HG03457 (cell line): ENCODE measurements around the gene ADAMTS6.

Experiments
- ATAC-seq: cut with Tn5 transposase; IDR thresholded peaks from one replicate; pipeline ENCODE4 v1.9.1; 2021; ENCODE audit warnings: moderate number of reproducible peaks; ENCODE audit not compliant: unreplicated experiment

ADAMTS6 gene

DNA sequence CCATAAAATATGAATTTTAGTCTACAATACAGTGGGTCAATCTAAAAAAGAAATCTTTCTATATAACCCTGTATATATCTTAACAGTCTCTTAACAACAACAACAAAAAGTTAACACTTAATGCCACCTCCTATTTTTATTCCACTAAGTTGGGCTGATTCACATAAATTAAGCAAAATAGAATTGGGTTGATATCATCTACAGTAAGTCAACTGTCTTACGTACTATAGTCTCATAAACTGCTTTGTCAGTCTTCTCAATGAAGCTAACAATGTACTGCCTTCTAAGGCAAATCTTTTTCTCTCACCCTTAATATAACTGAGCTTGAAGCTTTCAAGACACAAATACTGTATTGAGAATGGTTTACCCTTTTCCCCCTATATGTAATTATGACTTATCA, 185.7 kb downstream of the ADAMTS6 start:
- no peak for ATAC-seq

DNA sequence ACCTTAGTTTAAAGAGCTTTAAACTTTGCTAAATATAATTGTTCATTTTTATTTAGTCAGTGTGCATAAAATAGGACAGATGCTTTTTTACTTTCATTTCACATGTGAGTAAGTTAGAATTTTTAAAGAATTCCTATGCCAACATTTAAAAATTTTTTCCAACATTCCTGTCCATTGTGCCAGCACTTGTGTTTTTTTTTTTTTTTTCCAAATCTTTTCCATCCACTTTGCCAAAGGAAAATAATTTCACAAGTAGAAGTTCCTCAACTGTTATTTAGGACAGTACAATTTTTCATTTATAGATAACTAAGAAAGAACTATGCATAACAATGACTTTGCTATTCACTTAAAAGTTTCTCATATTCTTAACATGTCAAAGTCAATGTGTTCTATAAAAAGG, 189.5 kb downstream of the ADAMTS6 start:
- ATAC-seq: no peak

DNA sequence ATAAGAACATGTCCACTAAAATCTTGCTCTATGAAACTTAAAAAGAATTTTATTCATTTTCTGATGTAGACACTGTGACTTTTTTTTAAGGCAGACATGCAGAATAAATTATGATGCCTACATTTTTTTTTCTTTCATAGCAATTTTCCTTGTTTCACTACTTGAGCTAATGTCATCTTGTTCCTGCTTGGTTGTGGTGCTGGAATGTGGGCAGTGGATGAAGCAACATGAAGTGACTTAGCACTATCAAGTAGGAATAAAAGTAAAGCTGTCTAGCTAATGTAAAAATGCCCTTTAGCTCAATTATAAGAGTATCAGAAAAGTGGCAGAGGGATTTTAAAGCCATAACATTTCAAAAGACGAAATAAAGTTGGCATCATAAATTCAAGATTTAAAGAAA, 191.0 kb downstream of the ADAMTS6 start:
- no peak for ATAC-seq

DNA sequence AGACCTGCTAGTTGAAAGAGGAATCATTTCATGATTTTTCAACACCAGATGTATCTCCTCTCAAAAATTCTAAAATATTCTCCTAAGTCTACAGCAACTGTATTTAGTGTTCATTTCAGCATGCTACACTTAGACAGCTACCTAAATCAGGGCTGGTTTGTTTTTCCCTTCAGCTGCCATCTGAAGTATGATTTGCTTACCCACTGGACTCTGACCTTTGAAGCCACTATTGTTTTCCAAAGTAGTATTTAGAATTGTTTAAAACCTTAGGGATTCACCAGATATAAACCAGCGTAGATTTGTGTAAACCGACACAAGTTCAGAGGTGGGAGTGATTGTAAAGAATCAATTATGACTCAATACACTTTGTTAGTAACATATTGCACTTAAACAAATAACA, 193.1 kb downstream of the ADAMTS6 start:
- ATAC-seq: no peak

DNA sequence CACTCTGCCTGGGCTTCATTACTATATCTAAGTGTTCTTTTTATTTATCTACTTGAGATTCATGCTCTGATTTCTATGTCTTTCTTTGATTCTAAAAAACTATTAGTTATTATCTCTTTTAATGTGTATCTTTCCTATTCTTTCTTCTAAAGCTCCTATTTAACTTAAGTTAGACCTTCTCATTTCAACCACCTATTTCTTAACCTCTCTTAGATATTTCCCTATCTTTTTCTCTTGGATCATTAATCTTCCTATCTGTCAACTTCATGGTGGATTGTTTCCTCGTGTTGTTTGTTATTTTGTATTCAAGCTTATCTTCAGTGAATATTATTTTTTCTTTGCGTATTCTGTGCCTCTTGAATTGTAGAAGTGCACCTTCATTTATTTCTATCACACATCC, 202.1 kb downstream of the ADAMTS6 start:
- no peak for ATAC-seq

DNA sequence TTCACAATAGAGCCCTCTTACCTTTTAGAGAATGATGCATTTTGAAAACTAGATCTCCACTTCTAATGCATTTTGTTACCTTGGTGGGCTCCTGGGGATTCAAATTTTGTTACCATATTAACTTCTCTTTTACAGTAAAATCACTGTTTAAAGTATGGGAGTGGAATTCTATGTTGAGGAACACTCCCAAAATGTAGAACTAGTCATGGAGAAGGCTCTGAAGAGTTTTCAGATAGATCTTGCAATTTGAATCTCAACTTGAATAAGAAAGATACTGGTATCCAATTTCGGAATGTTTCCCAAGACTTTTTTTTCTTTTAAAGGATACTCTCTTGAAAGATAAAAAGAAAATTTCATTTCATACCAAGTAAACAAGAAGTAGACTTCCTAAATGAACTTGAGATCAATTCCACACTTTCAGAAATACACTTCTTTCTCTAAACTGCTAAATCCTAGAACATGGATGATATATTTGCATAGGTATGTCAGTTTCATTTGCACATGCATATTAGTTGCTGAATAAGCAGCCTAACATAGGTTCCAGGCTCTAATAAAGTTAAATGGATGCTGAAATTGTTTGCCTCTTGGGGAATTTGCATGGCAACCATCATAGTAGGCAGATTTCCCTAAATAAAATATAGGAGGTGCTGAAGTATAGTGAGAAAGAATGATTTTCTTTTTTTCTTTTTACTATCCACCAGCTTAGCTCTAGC, 205.4 kb downstream of the ADAMTS6 start:
- no peak for ATAC-seq

DNA sequence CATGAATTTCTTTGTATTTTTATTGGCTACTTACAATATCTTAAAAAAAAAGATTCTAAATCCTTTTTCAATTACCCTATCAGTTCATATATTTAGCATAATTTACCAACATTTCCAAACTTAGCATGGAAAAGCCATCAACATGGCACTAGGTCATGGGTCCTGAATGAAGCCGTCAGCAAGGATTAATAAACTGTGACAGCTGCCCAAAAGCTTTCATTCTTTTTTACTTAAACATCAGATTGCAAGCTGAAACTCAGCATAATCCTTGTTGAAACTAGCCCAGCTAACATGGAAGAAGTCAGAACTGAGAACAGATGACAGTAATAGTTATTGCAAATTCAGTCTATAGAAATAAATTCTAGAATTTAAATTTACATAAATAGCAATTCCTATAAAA, 209.8 kb downstream of the ADAMTS6 start:
- no peak for ATAC-seq

DNA sequence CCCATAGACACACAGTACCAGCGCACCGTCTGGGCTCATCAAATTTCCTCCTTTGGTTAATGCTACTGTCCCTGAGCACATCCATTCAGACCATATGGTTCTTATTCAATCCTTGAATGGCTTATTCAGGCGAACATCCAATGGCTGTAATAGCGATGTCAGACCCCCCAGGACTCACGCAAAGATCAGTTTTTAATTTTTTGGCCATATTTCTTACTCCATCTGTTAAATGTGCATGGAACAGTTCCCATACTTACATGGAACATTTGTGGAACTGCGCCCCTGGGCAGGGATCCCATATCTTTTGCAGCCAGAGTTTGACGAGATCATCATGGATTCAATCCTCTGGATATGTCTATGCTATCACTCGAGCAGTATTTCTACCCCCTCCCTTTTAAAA, 213.2 kb downstream of the ADAMTS6 start:
- ATAC-seq: no peak

DNA sequence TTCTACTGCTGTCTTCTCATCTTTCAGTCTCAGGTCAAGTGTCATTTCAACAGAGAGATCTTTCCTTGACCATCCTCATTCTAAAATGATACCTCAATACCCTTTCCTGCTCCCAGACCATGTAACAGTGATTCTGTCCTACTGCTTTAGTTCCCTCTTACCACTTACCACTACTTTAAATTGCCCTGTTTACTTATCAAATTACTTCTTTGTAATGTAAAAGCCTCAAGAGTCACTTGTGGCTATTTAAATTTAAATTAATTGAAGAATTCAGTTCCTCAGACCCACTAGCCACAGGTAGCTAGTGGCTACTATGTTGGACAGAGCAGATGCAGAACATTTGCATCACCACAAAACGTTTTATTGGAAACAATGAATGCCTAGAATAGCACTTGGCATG, 217.3 kb downstream of the ADAMTS6 start:
- no peak for ATAC-seq

DNA sequence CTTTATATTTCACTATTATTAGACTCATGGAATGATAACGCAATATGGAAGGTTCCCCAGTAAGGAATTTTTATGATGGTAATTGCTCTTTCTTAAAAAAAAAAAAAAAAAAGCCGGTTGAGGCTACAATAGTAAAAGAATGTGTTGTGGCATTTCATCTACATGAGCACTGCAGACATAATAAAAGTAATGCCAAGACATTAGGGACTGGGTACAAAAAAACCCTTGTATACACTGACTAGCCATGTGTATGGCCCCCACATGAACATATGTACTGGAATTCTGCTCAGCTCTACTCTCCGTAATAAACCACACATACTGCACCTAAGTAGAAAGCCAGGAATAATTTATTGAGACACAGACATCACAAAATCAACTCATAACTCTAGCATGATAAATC, 218.4 kb downstream of the ADAMTS6 start:
- ATAC-seq: no peak

DNA sequence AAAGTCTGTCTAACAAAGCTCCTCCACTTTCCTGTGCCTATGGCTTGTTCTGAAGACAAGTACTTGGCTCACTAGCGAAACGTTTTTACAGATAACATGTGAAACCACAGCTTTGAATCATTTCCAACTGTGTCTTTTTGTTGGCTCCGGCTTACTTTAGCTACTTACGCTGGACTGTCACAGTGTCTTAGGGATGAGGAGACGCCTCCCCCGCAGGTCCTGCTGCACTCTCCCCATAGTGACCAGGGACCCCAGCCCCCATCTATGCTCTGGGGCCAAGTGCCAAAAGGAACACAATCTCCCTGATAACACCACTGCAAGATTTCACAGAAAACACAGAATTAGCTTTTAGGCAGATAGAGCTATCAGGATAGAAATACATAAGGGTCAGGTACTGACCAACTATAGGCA, 219.1 kb downstream of the ADAMTS6 start:
- ATAC-seq: no peak

DNA sequence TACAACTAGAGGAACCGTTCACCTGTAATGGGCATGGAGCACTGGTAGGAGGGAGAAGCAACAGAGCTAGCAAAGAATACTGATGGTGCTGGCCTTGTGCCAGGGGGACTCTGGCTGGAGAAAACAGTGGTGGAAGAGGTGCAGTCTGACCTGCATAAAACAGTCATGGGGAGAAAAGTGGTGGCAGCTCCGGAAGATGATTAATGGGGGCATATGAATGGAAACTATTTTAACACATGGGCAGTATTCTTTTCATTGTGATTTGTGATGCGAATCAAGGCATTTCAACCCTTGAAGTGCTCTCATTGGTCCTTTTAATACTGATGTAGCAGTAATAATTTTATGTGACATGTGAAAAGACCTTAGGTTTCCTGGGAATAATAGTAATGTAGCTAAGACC, 219.6 kb downstream of the ADAMTS6 start:
- no peak for ATAC-seq

DNA sequence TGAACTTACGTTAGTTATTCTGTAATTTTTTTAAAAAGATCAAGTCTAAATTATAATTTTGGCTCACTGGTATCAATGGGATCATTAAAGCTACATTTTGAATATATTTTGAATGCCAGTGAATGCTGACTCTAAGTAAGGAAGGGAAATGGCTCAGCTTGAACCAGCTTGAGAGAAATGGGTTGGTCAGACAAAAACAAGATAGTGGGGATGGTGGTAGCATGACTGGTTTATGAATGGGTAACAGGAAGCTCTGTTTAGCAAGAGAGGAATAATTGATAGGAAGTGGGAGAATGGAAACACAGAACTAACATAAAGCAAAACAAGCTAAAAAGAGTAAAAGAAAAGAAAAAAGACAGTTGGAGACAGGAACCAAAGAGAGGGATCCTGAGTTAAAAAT, 220.2 kb downstream of the ADAMTS6 start:
- ATAC-seq: no peak

DNA sequence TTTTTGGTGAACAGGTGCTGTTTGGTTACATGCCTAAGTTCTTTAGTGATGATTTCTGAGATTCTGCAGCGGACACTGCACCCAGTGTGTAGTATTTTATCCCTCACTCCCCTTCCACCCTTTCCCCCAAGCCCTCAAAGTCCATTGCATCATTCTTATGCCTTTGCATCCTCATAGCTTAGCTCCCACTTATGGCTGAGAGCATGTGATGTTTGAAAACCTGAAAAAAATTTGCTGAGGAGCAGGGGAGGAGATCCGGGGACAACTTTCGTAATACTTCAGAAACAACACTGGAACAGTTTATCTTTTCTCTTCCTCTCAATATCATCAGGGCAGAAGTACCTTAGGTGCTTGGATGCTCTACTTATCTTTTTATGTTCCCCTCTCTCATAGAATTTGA, 226.4 kb downstream of the ADAMTS6 start:
- no peak for ATAC-seq

DNA sequence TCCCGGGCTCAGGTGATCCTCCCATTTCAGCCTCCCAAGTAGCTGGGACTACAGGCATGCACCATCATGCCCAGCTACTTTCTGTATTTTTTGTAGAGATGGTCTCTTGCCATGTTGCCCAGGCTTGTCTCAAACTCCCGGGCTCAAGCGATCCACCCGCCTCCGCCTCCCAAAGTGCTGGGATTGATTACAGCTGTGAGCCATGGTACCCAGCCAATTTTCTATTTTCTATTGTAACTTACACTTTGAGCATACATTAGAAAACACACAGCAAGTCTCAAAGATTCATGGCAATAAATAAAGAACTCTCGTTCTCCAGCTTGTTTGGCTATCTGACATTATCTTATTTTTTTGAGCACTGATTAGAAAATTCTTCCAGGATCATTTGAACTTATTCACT, 228.7 kb downstream of the ADAMTS6 start:
- no peak for ATAC-seq

DNA sequence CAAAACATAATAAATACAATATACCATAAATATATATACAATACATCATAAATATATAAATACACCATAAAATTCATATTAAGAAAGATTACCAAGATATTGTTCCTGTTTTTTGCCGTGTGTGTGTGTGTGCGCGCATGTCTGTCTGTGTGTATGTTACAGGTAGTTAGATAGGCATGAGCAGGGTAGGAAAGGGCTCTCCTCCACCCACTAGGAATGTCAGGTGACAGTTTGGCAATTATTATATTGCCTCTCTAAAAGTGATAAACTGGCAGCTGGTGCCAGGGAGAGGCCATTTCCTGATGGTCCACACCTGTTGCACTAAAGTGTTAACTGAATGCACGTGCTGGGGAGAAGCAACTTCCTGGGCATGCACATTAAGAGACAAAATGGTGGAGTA, 232.8 kb downstream of the ADAMTS6 start:
- ATAC-seq: no peak

DNA sequence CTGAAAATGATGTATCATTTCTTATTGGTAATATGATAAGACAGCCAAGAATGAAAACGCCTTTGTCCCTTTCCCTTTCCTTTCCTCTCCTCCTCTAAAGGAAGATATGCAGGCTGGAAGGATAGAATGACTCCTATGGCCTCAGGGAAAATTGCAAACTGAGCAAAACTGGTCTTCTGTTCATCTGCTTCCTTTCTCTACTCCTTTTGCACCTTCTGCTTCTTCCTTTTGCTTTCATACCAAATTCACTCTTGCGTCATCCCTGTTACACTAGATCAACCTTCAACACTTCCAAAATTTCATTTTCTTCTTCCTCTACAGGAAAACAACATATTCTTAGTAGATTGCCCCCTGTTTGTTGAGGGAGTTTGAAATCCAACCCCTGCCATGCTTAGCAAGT, 234.1 kb downstream of the ADAMTS6 start:
- no peak for ATAC-seq

DNA sequence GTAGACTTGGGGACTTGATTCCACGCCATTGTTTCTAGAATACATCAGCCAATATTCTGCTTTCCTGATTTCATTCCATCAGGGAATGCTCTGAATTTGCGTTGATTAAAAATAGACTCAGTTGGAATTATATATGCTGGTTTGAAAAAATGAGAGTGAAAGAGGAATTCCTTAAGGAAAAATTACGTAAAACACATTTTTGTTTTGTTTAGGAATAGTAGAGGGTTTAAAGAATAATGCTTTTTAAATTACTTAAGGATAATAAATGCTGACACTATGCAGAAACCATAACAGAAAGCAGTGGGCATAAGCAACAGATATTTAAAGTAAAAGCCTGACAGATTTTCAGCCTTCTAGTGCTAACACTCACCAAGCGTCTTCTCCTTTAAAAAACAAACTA, 235.0 kb downstream of the ADAMTS6 start:
- no peak for ATAC-seq

DNA sequence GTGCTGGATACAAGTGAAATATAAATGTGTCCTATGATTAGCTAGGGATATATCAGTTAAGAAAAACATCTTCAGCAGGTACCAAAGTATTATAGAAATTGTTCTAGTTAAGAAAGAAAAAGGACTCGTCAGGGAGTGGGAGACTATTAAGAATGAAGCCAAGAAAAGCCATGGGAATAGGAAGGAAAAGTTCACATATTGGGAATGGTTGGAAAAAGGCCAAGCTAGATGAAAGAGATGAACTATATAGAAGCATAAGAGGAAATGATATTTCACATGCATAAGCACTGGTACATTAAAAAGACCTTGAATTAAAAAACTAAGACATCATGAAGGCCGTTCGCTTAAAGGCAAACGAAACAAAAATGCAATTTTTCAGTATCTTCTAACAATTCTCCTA, 237.7 kb downstream of the ADAMTS6 start:
- ATAC-seq: no peak

DNA sequence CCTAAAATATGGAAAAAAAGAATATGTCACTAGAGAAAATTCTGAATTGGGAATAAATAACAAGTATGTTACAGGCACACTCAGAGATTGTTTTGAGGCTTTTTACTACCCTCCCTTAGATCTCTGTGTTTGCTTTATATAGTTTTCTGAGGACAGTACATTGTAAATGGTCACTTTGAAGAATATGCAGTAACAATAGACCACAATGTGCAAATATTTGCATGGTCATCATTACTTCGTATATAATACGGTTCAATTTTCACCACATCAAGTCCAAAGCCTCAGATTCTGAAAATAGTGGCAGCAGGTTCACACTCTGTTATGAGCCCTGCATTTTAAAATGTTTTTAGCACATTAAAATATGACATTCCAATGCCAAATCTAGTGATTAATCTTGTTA, 238.6 kb downstream of the ADAMTS6 start:
- ATAC-seq: no peak

DNA sequence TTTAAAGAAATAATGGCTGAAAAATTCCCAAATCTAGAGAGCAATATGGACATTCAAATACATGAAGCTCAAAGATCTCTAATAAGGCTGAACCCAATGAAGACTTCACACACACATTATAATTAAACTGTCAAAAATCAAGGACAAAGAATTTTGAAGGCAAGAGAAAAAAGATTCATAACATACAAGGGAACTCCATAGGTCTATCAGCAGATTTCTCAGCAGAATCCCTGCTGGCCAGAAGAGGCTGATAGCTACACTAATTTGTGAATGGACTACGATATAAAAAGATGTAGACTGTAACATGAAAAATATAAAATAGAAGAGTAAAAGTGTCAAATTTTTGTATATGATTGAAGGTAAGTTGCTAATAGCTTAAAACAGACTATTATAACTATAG, 251.9 kb downstream of the ADAMTS6 start:
- no peak for ATAC-seq

DNA sequence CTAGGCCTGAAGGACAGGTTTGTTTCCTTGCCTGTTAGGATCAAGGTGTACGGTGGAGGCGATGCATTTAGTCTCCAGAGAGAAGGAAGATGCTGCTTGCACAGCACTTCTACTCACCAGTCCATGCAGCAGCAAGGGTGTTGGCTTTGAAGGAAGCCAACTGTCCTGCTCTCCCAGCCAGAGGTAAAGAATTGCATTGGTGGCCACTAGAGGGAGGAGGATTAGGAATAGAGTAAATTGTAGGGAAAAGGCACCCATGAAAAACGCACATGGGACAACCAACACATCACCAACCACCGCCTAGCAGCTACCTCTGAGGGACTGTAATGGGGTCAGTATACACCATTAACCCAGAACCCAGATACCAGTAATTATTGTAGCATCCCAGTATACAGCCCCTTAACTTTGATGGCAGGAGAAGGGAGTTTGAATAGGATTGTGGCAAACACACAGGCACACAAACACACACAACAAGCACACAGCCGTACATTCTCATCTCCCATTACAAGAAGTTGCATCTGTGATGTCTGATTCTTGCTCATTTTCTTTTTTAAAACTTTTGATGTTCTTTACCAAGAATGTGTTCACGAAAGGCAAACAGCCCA, 267.7 kb downstream of the ADAMTS6 start:
- ATAC-seq: no peak

DNA sequence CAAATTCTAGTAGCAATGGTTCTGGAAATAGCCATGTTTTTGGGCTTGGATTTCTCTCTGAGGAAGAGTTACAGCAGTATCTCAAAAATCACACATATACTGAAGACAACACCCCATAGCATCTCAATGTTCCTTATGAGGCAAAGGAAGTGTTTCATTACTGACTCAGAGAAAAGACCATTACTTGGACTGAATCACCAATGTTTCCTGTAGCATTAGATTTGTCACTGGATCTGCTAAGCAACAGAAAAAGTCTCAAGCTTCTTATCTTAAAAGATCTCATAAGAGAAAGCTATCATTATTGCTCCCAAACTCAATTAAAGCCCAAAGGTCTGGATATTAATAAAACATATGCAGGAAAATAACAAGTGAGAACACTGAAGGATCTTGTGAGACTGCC, 272.4 kb downstream of the ADAMTS6 start:
- ATAC-seq: no peak
